ENCODE measurements around the gene OSBPL10. TPM values are rescaled to one million over a fixed set of nuclear protein-coding genes. Genes with fewer than 3 reads are reported as not detected.

OSBPL10 gene
- total RNA-seq, 2 donors from 2014 or later: 23.8 to 33.6 TPM

DNA sequence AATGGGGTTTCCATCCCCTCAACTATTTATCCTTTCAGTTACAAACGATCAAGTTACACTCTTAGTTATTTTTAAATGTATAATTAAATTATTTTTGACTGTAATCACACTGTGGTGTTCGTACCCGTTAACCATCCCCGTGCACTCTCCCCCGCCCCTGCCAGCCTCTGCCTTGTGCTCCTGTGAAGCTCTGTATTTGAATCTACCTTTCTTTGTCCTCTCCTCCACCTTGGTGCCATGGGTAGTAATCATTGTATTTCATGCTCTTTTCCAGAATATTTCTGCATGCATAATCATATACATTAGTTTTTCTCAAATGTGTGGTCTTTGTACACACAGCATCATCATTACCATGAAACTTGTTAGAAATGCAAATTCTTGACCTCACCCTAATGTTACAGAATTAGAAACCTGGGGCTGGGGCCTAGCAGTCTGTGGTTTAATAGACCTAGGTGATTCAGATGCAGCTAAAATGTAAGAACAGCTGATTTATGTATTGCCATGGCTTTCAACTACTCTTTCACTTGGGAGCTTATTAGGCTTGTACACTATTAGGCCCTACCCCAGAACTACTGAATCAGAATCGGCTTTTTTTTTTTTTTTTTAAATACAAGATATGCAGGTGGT, 356.9 kb downstream of the OSBPL10 start:
- WGBS, 2 experiments (ENCODE audit: insufficient coverage in 1 of 2, insufficient read length in 1 of 2): 80 to 92% methylated on average over 1 to 5 of the region's 6 CpGs
- H3K9ac ChIP-seq (ENCODE audit: extremely low read depth, low read length, poor library complexity, severe bottlenecking): no peak overlapping the region
- Mint-ChIP-seq H3K27me3 (ENCODE audit: insufficient read depth) (no peaks in the 10 kb centered on the region), H3K27ac (no peak overlapping the region), H3K4me1 (peaks cover 25% of the 10 kb centered on the region), H3K9me3 (no peaks in the 10 kb centered on the region), H3K36me3 (ENCODE audit: low read depth) (peaks cover 57% of the 10 kb centered on the region), H3K4me3 (no peak overlapping the region)
- H3K4me1 ChIP-seq (ENCODE audit: control insufficient read depth, insufficient read depth, low read length): no peaks in the 10 kb centered on the region
- no peak overlapping the region for H3K4me3 ChIP-seq (ENCODE audit: low read length)
- H3K36me3 ChIP-seq (ENCODE audit: control insufficient read depth, insufficient read depth, low read length): peaks cover 98% of the 10 kb centered on the region
- no peak overlapping the region for H3K27ac ChIP-seq (ENCODE audit: low read depth, low read length)
- H3K9me3 ChIP-seq (ENCODE audit: control insufficient read depth, low read length): no peaks in the 10 kb centered on the region
- TF ChIP-seq CTCF (conservative IDR thresholded peaks at IDR 0.05): no peak
- no peaks in the 10 kb centered on the region for H3K27me3 ChIP-seq (ENCODE audit: control insufficient read depth, insufficient read depth, low read length, poor library complexity, severe bottlenecking)
- DNase-seq: no peak

DNA sequence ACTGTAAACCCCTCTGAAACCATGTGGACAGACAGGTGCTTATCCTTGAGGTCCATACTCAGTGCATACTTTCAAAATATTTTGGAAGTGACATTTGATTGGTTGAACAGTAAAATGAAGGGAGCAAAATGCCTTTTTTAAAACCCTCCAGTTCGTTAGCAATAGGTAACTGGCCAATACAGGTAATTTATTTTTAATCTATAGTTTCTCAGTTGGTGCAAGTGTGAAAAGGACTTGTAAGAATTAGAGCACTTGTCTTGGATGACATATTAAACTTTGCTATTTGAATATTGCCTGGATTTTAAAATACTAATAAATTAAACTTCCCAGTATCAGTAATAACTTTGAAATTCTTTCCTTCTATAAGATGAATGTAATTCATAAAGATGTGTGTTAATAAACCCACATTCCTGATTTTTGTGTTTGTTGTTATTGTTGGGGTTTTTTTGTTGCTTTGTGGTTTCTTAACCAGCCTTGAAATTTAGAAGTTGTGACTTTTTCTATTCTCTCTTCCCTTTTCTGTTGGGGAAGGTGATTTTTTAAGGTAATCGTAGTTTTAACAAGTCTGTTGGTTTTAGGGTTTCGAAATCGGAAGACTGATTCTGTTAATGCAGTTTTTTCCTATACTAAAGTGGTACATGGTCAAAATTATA, 358.3 kb downstream of the OSBPL10 start:
- Histone ChIP-seq H3K9me3 (ENCODE audit: control insufficient read depth, low read length) (no peaks in the 10 kb centered on the region), H3K27ac (ENCODE audit: low read depth, low read length) (no peak overlapping the region), H3K4me1 (ENCODE audit: control insufficient read depth, insufficient read depth, low read length) (no peaks in the 10 kb centered on the region), H3K4me3 (ENCODE audit: low read length) (no peak overlapping the region), H3K36me3 (ENCODE audit: control insufficient read depth, insufficient read depth, low read length) (peaks cover 96% of the 10 kb centered on the region), H3K27me3 (ENCODE audit: control insufficient read depth, insufficient read depth, low read length, poor library complexity, severe bottlenecking) (no peaks in the 10 kb centered on the region), H3K9ac (ENCODE audit: extremely low read depth, low read length, poor library complexity, severe bottlenecking) (no peak overlapping the region)
- Mint-ChIP-seq H3K4me1 (peaks cover 25% of the 10 kb centered on the region), H3K36me3 (ENCODE audit: low read depth) (peaks cover 56% of the 10 kb centered on the region), H3K27me3 (ENCODE audit: insufficient read depth) (no peaks in the 10 kb centered on the region), H3K9me3 (no peaks in the 10 kb centered on the region), H3K4me3 (no peak overlapping the region), H3K27ac (no peak overlapping the region)
- TF ChIP-seq CTCF (conservative IDR thresholded peaks at IDR 0.05): no peak
- WGBS, 2 experiments (ENCODE audit: insufficient coverage in 1 of 2, insufficient read length in 1 of 2): 20 to 85% methylated on average over 1 to 4 of the region's 4 CpGs
- no peak for DNase-seq

DNA sequence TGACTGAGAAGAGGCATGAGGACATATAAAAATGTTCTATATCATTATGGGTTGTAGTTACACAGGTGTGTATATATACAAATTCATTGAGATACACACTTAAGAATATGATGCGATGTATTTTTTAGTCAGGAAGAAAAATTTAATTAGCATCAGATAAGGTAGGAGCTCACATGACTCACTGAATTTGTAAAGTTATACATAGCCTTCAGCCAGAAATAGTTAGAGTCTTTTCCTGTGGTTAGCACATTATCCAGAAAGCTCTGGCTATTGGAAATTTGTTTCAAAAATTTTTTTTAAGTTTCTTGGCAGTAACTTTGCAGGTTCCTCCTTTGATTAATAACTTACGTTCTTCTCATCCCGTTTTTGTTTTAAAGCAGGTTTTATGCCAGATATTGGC, 359.7 kb downstream of the OSBPL10 start:
- no peak for DNase-seq
- Mint-ChIP-seq H3K27ac (no peak overlapping the region), H3K27me3 (ENCODE audit: insufficient read depth) (no peaks in the 10 kb centered on the region), H3K36me3 (ENCODE audit: low read depth) (peaks cover 44% of the 10 kb centered on the region), H3K9me3 (no peaks in the 10 kb centered on the region), H3K4me1 (peaks cover 24% of the 10 kb centered on the region), H3K4me3 (no peak overlapping the region)
- H3K27ac ChIP-seq (ENCODE audit: low read depth, low read length): no peak overlapping the region
- H3K9ac ChIP-seq (ENCODE audit: extremely low read depth, low read length, poor library complexity, severe bottlenecking): no peak overlapping the region
- no peak for TF ChIP-seq CTCF (conservative IDR thresholded peaks at IDR 0.05)
- H3K4me3 ChIP-seq (ENCODE audit: low read length): no peak overlapping the region
- 97 to 100% methylated on average over 1 to 3 of the region's 3 CpGs for WGBS, 2 experiments (ENCODE audit: insufficient coverage in 1 of 2, insufficient read length in 1 of 2)
- H3K36me3 ChIP-seq (ENCODE audit: control insufficient read depth, insufficient read depth, low read length): peaks cover 96% of the 10 kb centered on the region
- no peaks in the 10 kb centered on the region for H3K9me3 ChIP-seq (ENCODE audit: control insufficient read depth, low read length)
- no peaks in the 10 kb centered on the region for H3K27me3 ChIP-seq (ENCODE audit: control insufficient read depth, insufficient read depth, low read length, poor library complexity, severe bottlenecking)
- H3K4me1 ChIP-seq (ENCODE audit: control insufficient read depth, insufficient read depth, low read length): no peaks in the 10 kb centered on the region
